ENCODE measurements around the gene PLK1.
"Not testable (repeated sequence)": the region's sequence is repeated elsewhere in the genome, so short reads cannot be mapped to it uniquely, and the experiment has no call there.

PLK1 gene

DNA sequence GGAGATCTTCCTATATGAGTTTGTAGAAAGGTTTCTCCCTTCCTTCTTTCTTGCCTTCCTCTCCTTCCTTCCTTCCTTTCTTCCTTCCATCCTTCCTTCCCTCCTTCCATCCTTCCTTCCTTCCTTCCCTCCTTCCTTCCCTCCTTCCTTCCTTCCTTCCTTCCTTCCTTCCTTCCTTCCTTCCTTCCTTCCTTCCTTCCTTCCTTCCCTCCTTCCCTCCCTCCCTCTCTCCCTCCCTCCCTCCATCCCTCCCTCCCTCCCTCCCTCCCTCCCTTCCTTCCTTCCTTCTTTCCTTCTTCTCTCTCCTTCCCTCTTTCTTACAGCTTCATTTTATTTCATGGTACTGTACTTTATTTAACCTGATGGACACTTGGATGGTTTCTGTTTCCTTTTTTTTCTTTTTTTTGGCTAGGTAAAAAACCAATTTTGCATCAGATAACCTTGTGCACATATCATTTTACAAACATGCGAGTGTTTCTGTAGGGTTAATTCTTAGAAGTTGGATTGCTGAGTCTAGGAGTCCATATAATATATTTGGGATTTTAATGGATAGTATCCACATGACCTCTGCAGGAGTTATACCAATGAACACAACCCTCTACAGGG, 58.8 kb downstream of the PLK1 start:
- H3K27ac ChIP-seq (ENCODE audit: low read depth, low read length); H3K27me3 ChIP-seq (ENCODE audit: control insufficient read depth, insufficient read depth, low read length); H3K4me1 ChIP-seq (ENCODE audit: control insufficient read depth, insufficient read depth, low read length); H3K9me3 ChIP-seq (ENCODE audit: control insufficient read depth, insufficient read depth, low read depth, low read length); H3K36me3 ChIP-seq (ENCODE audit: control insufficient read depth, insufficient read depth, low read length); H3K4me3 ChIP-seq (ENCODE audit: low read depth, low read length); H3K9ac ChIP-seq (ENCODE audit: low read length): not testable (repeated sequence)

DNA sequence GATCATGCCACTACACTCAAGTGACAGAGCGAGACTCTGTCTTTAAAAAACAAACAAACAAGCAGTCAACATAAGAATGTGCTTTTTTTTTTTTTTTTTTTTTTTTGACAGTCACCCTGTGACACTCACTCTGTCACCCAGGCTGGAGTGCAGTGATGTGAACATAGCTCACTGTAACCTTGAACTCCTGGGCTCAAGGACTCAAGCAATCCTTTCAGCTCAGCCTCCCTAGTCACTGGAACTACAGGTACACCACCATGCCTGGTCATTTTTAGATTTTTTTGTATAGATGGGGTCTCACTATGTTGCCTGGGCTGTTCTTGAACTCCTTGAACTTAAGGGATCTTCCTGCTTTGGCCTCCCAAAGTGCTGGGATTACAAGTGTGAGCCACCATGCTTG, 60.8 kb downstream of the PLK1 start:
- H3K27ac ChIP-seq (ENCODE audit: low read depth, low read length): no peak overlapping the region
- H3K36me3 ChIP-seq (ENCODE audit: control insufficient read depth, insufficient read depth, low read length): no peaks in the 10 kb centered on the region
- no peaks in the 10 kb centered on the region for H3K4me1 ChIP-seq (ENCODE audit: control insufficient read depth, insufficient read depth, low read length)
- H3K9ac ChIP-seq (ENCODE audit: low read length): no peak overlapping the region
- H3K27me3 ChIP-seq (ENCODE audit: control insufficient read depth, insufficient read depth, low read length): peaks cover 4% of the 10 kb centered on the region
- no peak overlapping the region for H3K4me3 ChIP-seq (ENCODE audit: low read depth, low read length)
- no peaks in the 10 kb centered on the region for H3K9me3 ChIP-seq (ENCODE audit: control insufficient read depth, insufficient read depth, low read depth, low read length)
